ENCODE data around the gene KLF18. TPM values are rescaled to one million over a fixed set of nuclear protein-coding genes. Genes with fewer than 3 reads are reported as not detected.

The KLF18 gene
- total and polyA plus RNA-seq, 12 donors: not detected

DNA sequence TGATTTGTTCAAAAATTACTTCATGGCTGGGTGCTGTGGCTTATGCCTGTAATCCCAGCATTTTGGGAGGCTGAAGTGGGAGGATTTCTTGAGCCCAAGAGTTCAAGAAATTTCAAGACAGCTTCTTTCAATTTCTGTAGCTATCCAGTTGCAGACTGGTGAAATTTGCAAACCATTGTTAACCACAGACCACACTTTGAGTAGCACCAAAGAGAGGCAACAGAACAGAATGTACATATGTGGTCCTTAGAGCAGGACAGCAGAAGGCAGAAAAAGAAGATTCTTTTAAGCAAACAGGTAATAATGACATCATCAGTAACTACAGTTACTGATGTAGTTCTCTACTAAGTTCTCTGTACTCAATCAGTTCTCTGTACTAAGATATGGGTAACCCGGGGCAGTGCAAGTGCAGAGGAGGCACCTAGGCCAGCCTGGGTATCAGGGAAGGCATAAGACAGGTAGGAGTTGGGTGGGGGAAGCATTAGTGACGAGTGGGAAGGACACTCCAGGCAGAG lies 28.3 kb downstream of the KLF18 start:
- no peak for DNase-seq
- intact Hi-C loops (cut with DNase I): no loop called here

GRCh38 chr1:44112486-44112885 lies 28.9 kb downstream of the KLF18 start:
- TF ChIP-seq CTCF (IDR thresholded peaks at IDR 0.05) (no peak), POLR2A (IDR thresholded peaks at IDR 0.05) (no peak)
- Histone ChIP-seq H3K4me3 (no peak overlapping the region), H3K36me3 (replicated peaks in 1 of 2) (no peaks in the 10 kb centered on the region), H3K9me3 (replicated peaks in 1 of 3) (no peaks in the 10 kb centered on the region), H3K27me3 (no peaks in the 10 kb centered on the region), H3K4me1 (replicated peaks in 1 of 2) (peaks cover 0 to 27% of the 10 kb centered on the region in 2 donors), H3K27ac (peak overlapping the region in 2 of 5 donors; percentile 0 to 32)
- intact Hi-C loops (cut with DNase I): no loop called here
- DNase-seq: peak; percentile 47 to 77 (median 64)
- WGBS, 4 donors: 17 to 66% (median 41%) methylated on average over 3 of the region's 3 CpGs

More for the DNA sequence above, 28.3 kb downstream of the KLF18 start:
- Histone ChIP-seq H3K4me3 (no peak overlapping the region), H3K9me3 (replicated peaks in 1 of 3) (no peaks in the 10 kb centered on the region), H3K36me3 (replicated peaks in 1 of 2) (no peaks in the 10 kb centered on the region), H3K4me1 (replicated peaks in 1 of 2) (peaks cover 0 to 23% of the 10 kb centered on the region in 2 donors), H3K27me3 (no peaks in the 10 kb centered on the region), H3K27ac (no peak overlapping the region)
- TF ChIP-seq POLR2A (IDR thresholded peaks at IDR 0.05) (no peak), CTCF (IDR thresholded peaks at IDR 0.05) (no peak)
- 75 to 80% (median 79%) methylated on average over 2 of the region's 2 CpGs for WGBS, 4 donors

DNA sequence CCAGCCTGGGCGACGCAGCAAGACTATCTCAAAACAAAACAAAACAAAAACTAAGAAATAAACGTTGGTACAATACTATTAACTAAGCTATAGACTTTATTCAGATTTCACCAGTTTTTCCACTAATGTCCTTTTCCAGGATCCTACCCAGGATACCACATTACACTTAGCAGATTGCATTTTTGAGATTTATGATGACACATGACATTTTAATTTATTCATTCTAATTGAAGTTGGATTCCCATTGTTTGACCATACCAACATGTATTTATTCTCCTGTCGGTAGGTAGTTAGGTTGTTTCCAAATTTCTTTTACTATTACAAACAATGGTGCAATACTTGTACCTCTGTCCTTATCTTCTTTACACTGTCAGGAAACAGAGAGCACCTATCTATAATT lies 29.6 kb downstream of the KLF18 start:
- TF ChIP-seq POLR2A (IDR thresholded peaks at IDR 0.05) (no peak), CTCF (IDR thresholded peaks at IDR 0.05) (no peak)
- WGBS, 4 donors: 82 to 85% (median 82%) methylated on average over 4 of the region's 4 CpGs
- Histone ChIP-seq H3K4me3 (no peak overlapping the region), H3K27ac (no peak overlapping the region), H3K9me3 (replicated peaks in 1 of 3) (no peaks in the 10 kb centered on the region), H3K36me3 (replicated peaks in 1 of 2) (no peaks in the 10 kb centered on the region), H3K27me3 (no peaks in the 10 kb centered on the region), H3K4me1 (replicated peaks in 1 of 2) (peaks cover 0 to 27% of the 10 kb centered on the region in 2 donors)
- intact Hi-C loops (cut with DNase I): no loop called here
- no peak for DNase-seq

DNA sequence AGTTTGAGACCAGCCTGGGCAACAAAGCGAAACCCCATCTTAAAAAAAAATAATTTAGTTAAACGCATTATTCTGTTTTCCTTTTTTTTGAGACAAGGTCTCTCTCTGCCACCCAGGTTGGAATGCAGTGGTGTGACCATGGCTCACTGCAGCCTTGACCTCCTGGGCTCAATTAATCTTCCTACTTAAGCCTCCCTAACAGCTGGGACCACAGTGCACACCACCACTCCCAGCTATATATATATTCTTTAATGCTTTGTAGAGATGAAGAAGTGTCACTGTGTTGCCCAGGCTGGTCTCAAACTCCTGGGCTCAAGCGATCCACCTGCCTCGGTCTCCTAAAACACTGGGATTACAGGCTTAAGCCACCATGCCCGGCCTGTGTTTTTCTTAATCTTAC lies 30.5 kb downstream of the KLF18 start:
- WGBS, 4 donors: 85 to 87% (median 86%) methylated on average over 5 of the region's 5 CpGs
- peaks cover 0 to 27% of the 10 kb centered on the region in 2 donors for H3K4me1 ChIP-seq (replicated peaks in 1 of 2)
- H3K27me3 ChIP-seq: no peaks in the 10 kb centered on the region
- H3K27ac ChIP-seq: no peak overlapping the region
- no peak overlapping the region for H3K4me3 ChIP-seq
- H3K9me3 ChIP-seq (replicated peaks in 1 of 3): no peaks in the 10 kb centered on the region
- intact Hi-C loops (cut with DNase I): no loop called here
- TF ChIP-seq POLR2A (IDR thresholded peaks at IDR 0.05) (no peak), CTCF (IDR thresholded peaks at IDR 0.05) (no peak)
- DNase-seq: no peak
- H3K36me3 ChIP-seq (replicated peaks in 1 of 2): no peaks in the 10 kb centered on the region
